ENCODE results near the gene TMIE. TPM values are rescaled to one million over a fixed set of nuclear protein-coding genes. Genes with fewer than 3 reads are reported as not detected.

TMIE gene
- total and polyA plus RNA-seq, 7 donors: 0.27 to 2.2 (median 0.40) TPM

DNA sequence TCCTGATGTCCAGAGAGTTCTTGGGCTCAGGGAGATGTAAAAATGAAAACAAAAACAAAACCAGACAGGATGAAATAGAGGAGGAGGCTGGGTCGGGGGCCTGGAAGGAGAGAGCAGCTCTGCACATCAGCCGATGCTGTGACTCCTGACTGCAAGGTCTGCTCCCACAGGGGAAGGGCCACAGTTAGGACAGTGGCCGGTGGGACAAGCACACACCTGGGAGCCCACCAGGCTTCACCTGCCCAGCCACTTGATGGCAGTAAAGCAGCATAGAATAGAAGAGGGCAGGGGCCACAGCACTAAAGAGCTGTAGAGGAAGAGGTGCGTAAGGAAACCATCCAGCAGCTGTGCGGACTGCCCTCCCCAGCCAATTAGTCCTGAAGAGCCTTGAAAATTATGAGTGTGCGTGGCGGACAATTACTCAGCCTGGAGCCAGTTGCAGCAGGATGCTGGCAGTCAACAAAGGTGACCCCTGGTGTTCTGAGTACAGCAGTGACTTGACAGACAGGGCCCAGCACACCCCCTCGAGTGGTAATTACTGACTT lies 37.5 kb upstream of the TMIE start:
- DNase-seq (peak in 1 of 2 donors; percentile 59), ATAC-seq (peak; percentile 52 to 65 (median 61))
- TF ChIP-seq, protein P1, sequence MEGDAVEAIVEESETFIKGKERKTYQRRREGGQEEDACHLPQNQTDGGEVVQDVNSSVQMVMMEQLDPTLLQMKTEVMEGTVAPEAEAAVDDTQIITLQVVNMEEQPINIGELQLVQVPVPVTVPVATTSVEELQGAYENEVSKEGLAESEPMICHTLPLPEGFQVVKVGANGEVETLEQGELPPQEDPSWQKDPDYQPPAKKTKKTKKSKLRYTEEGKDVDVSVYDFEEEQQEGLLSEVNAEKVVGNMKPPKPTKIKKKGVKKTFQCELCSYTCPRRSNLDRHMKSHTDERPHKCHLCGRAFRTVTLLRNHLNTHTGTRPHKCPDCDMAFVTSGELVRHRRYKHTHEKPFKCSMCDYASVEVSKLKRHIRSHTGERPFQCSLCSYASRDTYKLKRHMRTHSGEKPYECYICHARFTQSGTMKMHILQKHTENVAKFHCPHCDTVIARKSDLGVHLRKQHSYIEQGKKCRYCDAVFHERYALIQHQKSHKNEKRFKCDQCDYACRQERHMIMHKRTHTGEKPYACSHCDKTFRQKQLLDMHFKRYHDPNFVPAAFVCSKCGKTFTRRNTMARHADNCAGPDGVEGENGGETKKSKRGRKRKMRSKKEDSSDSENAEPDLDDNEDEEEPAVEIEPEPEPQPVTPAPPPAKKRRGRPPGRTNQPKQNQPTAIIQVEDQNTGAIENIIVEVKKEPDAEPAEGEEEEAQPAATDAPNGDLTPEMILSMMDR (IDR thresholded peaks at IDR 0.05): peak; percentile 35
- H3K27me3 ChIP-seq (ENCODE audit: insufficient read depth in 3 of 3, low read length in 2 of 3): no peaks in the 10 kb centered on the region
- no peaks in the 10 kb centered on the region for H3K9me3 ChIP-seq
- H3K4me1 ChIP-seq: peaks cover 23% of the 10 kb centered on the region
- intact Hi-C loops (cut with DNase I): no loop called here
- no peaks in the 10 kb centered on the region for H3K36me3 ChIP-seq (ENCODE audit: insufficient read depth in 1 of 2, low read depth in 1 of 2)
- no peak overlapping the region for H3K4me3 ChIP-seq
- 31 to 35% (median 34%) methylated on average over 8 of the region's 8 CpGs for WGBS, 3 donors
- no peak overlapping the region for H3K27ac ChIP-seq

DNA sequence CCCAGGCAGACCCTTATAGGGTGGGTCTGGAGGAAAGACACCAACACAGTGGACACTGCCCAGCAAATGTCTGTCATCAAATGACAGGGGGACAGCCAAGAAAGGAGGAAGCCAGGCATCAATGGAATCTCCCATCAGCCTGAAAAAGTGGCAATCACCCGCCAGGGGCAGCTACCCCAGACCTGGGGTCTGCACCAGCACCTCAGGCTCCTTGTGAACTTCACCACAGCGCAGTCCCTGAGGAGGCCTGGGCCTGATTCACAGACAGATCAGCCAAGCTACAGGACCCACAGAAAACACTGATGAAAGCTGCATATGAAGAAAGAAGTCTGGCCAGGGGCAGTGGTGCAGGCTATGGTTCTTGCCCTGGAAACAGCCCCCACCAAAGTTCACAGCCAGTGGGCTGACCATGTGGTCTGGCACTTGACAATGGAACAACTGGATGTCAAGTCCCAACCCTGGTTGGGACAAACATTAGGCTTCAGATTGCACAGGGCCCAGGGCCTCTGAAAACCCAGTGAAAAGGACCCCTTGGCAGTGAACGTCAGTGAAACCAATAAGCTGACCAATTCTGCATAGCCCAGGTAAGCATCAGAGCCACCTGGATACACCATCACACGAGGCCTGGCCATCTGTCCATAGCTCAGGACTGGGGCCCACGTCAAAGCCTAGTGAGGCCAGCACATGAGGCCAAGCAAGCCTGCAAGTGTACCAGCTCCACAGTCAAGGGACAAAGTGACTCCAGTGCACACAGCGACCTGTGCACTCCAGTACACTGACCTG lies 36.8 kb upstream of the TMIE start:
- H3K27ac ChIP-seq: no peak overlapping the region
- peaks cover 23% of the 10 kb centered on the region for H3K4me1 ChIP-seq
- TF ChIP-seq, protein P1 (IDR thresholded peaks at IDR 0.05): no peak
- no peak for ATAC-seq
- no peaks in the 10 kb centered on the region for H3K27me3 ChIP-seq (ENCODE audit: insufficient read depth in 3 of 3, low read length in 2 of 3)
- H3K9me3 ChIP-seq: no peaks in the 10 kb centered on the region
- 64 to 80% (median 79%) methylated on average over 6 of the region's 6 CpGs for WGBS, 3 donors
- intact Hi-C loops (cut with DNase I): no loop called here
- H3K36me3 ChIP-seq (ENCODE audit: insufficient read depth in 1 of 2, low read depth in 1 of 2): no peaks in the 10 kb centered on the region
- DNase-seq: peak in 1 of 2 donors; percentile 45
- no peak overlapping the region for H3K4me3 ChIP-seq

DNA sequence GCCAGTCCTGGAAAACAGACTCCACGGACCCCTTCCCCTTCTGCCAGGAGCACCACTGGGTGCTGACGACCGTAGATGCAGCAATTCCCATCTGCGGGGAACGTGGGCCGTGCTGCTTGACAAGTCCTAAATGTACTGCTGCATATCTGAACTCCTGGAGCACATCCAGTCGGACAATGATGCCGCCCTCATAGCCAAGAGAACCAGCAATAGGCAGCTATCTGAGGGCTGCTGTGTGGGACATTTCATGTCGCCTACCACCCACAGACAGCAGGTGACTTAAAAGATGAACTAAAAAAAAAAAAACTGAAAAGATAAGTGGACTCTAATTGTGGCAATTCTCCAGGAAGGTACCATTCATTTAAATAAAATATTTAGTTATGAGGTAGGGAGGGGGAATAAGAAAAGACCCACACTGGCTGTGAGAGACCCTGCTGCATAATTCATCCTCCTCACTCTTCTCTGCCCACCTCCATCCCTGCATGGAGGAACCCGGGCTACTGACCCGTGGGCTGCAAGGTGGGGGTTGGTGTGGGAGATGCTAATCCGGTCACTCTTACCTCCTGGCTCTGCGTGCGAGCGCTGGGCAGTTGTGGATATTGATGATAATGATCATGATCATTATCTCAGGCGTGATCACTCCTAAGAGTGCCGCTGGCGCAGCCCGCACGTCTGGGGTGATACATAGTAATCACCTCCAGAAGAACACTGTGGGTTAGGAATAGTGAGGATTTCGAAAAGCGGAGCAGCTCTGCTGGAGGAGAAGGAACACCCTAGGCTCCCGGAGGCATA lies 36.0 kb upstream of the TMIE start:
- 67 to 82% (median 70%) methylated on average over 23 of the region's 23 CpGs for WGBS, 3 donors
- DNase-seq (no peak), ATAC-seq (no peak)
- no peak overlapping the region for H3K4me3 ChIP-seq
- intact Hi-C loops (cut with DNase I): no loop called here
- H3K27me3 ChIP-seq (ENCODE audit: insufficient read depth in 3 of 3, low read length in 2 of 3): no peaks in the 10 kb centered on the region
- H3K4me1 ChIP-seq: peaks cover 23% of the 10 kb centered on the region
- H3K9me3 ChIP-seq: no peaks in the 10 kb centered on the region
- TF ChIP-seq, protein P1 (IDR thresholded peaks at IDR 0.05): no peak
- no peak overlapping the region for H3K27ac ChIP-seq
- H3K36me3 ChIP-seq (ENCODE audit: insufficient read depth in 1 of 2, low read depth in 1 of 2): no peaks in the 10 kb centered on the region

DNA sequence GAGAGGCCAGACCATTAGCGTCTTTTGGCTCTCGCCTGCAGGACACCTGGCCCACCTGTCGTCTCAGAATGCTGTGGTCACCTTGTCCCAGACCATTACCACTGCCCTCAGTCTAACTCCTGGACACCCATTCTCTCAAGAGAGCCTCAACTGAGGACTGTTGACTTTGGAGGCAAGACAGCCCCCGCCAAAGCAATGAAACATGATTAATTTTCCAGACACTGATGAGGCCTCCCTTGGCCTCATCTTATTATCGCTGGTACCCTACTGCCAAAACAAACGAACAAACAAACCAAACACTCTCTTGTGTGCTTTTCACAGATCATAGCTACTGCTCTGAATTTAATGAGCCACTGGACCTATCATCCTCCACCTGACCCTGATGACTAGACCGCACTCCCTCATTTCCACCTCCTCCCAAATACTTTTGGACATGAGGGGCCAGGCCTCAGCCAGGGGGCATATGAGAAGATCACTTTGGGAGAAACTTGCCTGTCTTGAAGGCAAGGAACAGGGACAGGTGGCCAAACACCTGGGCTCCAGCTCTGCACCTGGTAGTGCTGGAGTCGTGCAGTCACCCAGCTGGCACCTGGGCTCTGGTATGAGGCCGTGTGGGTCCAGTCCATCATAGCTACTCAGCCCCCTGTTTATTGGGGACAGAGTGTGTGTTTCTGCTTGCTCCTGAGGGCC lies 35.3 kb upstream of the TMIE start:
- Histone ChIP-seq H3K27me3 (ENCODE audit: insufficient read depth in 3 of 3, low read length in 2 of 3) (no peaks in the 10 kb centered on the region), H3K36me3 (ENCODE audit: insufficient read depth in 1 of 2, low read depth in 1 of 2) (peaks cover 0 to 7% of the 10 kb centered on the region in 2 donors), H3K4me1 (peaks cover 18% of the 10 kb centered on the region), H3K9me3 (no peaks in the 10 kb centered on the region), H3K27ac (no peak overlapping the region), H3K4me3 (no peak overlapping the region)
- ATAC-seq: no peak
- TF ChIP-seq, protein P1 (IDR thresholded peaks at IDR 0.05): no peak
- intact Hi-C loops (cut with DNase I): no loop called here
- 82 to 88% (median 83%) methylated on average over 9 of the region's 9 CpGs for WGBS, 3 donors
- peak in 1 of 2 donors; percentile 44 for DNase-seq
